Colonic mucosa (tissue), 4 donors: Measurements from ENCODE around the gene NR2C2AP. TPM values are rescaled to one million over a fixed set of nuclear protein-coding genes. Genes with fewer than 3 reads are reported as not detected.

Experiments used
- DNase-seq: peaks from one replicate; pipeline ENCODE4 v3.0.0-alpha.2; 2020
- H3K27ac ChIP-seq: fragments of 200-600 bp; one replicate; pipeline ENCODE4 v1.8.0; 2021
- H3K27me3 ChIP-seq: fragments of 200-600 bp; one replicate; pipeline ENCODE4 v1.8.0; 2021
- H3K36me3 ChIP-seq: fragments of 200-600 bp; one replicate; pipeline ENCODE4 v1.8.0; 2021
- H3K4me1 ChIP-seq: fragments of 200-600 bp; one replicate; pipeline ENCODE4 v1.8.0; 2021; ENCODE audit warnings: mild to moderate bottlenecking
- H3K4me3 ChIP-seq: fragments of 200-600 bp; one replicate; pipeline ENCODE4 v1.8.0; 2021
- H3K9ac ChIP-seq, 2 donors: one replicate each; pipeline ENCODE4 v1.7.0; 2013; ENCODE audit warnings: control low read depth in 2 of 2, low read depth in 2 of 2, low read length in 2 of 2
- H3K9me3 ChIP-seq: fragments of 200-600 bp; one replicate; pipeline ENCODE4 v1.8.0; 2021
- CTCF ChIP-seq: fragments of 200-600 bp; IDR thresholded peaks from one replicate; pipeline ENCODE4 v1.8.0; 2022; ENCODE audit warnings: antibody characterized with exemption, mild to moderate bottlenecking
- intact Hi-C: fragments of 100-400 bp; cut with DNase I; formaldehyde crosslinking; loops from one replicate; pipeline ENCODE4 v1.14.1; 2022
- total RNA-seq, 2 donors: library from RNA; stranded (reverse); fragmentation: NEBNext Ultra II Directional in 1 of 2; extraction: Animal tissue kit (Norgen Biotek cat#: 25700) in 1 of 2; gene quantifications; one replicate each; pipeline ENCODE4 v1.2.1, GENCODE V29; 2021
- donor health status: healthy.
- donor health status: DM: no; HTN: no; CAD: no.
- donor health status: DM: no; HTN: no; CAD: no.

The NR2C2AP gene
- total RNA-seq, 2 donors from 2014 or later = 8.1 to 29.5 TPM

DNA sequence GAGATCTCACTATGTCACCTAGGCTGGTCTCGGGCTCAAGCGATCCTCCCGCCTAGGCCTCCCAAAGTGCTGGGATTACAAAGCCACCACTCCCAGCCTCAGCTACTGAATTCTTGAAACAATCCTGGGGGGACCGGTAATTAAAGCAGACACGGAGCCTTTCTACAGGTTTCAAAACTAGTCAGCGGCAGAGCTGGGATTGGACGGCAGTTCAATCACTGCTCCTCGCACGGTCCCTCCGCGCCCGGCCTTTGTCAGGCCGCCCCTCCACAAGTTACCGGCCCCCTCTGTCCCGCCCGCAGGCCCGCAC lies 11.5 kb downstream of the NR2C2AP start:
- intact Hi-C loops = no loop called here
- no peaks in the 10 kb centered on the region for H3K9me3 ChIP-seq
- H3K9ac ChIP-seq = peak overlapping the region; percentile 97
- peaks cover 18% of the 10 kb centered on the region for H3K4me1 ChIP-seq
- no peak for DNase-seq
- H3K4me3 ChIP-seq = peak overlapping the region; percentile 97
- TF ChIP-seq CTCF = no peak
- no peaks in the 10 kb centered on the region for H3K27me3 ChIP-seq
- H3K27ac ChIP-seq = peak overlapping the region; percentile 100
- H3K36me3 ChIP-seq = no peaks in the 10 kb centered on the region

DNA sequence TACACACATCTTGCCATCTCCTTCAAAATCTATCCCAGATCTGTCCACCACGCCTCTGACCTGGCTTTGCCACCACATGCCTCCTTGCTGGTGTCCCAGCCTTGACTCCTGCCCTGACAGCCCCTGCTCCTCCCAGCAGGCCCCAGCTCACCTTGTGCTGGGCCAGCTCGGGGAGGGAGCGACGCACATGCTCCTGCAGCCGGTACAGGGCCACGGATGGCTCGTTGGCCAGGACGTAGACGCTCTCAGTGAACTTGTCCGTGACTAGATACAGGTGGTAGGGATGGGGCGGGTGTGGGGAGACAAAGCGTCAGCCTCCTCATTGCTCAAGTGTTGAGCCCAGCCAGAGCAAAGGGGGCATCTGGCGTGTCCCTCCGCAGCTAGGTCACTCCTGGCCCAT lies 16.5 kb downstream of the NR2C2AP start:
- peaks cover 11% of the 10 kb centered on the region for H3K4me1 ChIP-seq
- no peak overlapping the region for H3K9ac ChIP-seq
- H3K9me3 ChIP-seq = no peaks in the 10 kb centered on the region
- DNase-seq = no peak
- no peak for TF ChIP-seq CTCF
- H3K27me3 ChIP-seq = no peaks in the 10 kb centered on the region
- intact Hi-C loops = no loop called here
- H3K27ac ChIP-seq = no peak overlapping the region
- H3K4me3 ChIP-seq = no peak overlapping the region
- H3K36me3 ChIP-seq = peaks cover 4% of the 10 kb centered on the region

DNA sequence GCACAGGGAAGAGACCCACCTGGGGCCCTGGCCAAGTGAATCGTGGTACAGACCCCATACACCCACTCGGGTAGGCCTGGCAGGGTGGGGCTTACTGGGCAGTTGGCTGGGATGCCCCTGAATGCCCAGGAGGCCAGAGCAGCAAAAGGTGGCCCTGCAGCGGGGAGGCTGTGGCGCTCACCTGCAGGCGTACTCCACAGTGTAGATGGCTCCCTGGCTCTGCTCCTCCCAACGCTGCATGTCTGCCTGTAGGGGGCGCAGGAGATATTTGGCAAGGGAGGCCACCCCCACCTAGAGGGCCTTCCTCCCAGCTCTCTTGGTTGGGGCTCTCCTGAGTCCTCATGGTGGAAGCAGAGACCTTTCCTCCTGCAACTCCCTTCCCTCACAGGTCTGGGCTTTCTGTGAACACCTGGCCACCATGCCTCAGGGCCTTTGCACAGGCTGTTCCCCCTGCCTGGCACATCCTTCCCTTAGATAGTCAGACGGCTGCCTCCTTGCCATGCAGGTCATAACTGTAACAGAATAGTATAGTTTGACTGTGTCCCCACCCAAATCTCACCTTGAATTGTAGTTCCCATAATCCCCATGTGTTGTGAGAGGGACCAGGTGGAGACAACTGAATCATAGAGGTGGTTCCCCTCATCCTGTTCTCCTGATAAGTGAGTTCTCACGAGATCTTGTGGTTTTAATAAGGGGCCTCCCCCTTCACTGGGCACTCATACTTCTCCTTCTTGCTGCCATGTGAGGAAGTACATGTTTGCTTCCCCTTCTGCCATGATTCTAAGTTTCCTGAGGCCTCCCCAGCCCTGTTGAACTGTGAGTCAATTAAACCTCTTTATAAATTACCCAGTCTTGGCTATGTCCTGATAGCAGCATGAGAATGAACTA lies 17.1 kb downstream of the NR2C2AP start:
- no peak overlapping the region for H3K27ac ChIP-seq
- no peaks in the 10 kb centered on the region for H3K27me3 ChIP-seq
- H3K4me1 ChIP-seq = peaks cover 10% of the 10 kb centered on the region
- intact Hi-C loops = no loop called here
- DNase-seq = peak; percentile 57
- TF ChIP-seq CTCF = peak; percentile 56
- no peaks in the 10 kb centered on the region for H3K9me3 ChIP-seq
- no peak overlapping the region for H3K9ac ChIP-seq
- H3K4me3 ChIP-seq = no peak overlapping the region
- peaks cover 4% of the 10 kb centered on the region for H3K36me3 ChIP-seq

DNA sequence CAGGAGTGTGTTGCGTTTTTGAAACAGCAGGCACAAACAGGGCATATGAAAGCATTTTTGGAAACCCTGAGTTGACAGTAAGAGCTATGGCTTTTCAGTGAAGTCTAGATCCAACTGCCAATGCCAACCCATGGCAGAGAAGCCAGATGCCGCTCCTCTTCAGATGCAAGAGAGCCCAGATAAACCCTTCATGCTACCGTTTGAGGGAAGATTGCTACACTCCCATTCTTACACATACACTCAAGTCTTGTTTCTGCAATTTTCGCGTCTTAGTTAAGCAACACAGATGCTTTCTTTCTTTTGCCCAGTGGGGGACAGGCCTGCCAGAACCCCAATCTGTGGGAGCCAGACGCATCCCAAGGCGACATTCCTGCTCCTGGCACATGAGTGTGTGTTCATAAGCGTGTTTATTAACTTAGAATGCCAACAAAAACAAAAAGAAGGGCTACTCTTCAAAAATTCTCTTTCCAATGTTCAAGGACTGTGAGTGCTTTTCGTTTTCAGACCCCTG lies 21.7 kb downstream of the NR2C2AP start:
- no peak for TF ChIP-seq CTCF
- H3K4me1 ChIP-seq = no peaks in the 10 kb centered on the region
- H3K27ac ChIP-seq = no peak overlapping the region
- H3K36me3 ChIP-seq = peaks cover 4% of the 10 kb centered on the region
- H3K9me3 ChIP-seq = no peaks in the 10 kb centered on the region
- no peak for DNase-seq
- H3K9ac ChIP-seq = no peak overlapping the region
- no peaks in the 10 kb centered on the region for H3K27me3 ChIP-seq
- intact Hi-C loops = no loop called here
- H3K4me3 ChIP-seq = no peak overlapping the region

DNA sequence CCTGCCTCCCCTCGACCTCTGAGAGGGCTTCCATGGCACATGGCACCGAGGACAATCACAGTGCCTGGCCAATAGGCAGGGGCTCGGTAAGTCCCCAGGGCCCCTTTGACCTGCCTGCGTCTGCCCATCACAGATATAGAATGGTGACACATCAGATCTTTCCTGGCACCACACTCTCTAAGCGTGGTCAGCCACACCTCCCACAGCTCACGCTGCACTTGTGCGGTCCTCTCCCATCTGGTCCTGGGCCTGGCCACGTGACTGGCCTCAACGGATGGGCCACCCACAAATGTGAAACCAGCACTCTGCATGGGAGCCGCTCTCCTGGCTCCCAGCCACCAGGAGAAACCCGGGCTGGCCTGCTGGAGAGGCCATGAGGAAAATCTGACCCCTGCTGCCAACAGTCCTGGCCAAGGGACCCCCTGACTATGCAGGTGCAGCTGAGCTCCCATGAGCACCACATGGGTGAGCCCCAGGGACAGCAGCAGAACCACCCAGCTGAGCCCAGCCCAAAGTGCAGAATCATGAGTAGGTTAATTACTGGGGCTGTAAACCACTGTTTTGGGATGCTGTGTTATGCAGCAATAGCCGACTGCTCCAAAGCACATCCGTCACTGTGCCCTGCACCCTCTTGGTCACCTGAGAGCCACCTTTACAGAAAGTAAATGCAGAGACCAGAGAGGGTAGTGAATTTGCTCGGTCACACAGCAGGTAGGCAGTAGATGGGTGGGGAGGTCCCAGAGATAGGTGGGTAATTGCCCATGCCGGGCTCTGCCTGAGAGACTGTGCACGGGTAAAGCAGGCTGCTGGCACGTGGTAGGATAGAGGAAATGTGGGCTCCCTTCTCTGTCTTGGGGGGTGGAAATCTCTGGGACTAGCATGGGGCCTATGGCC lies 23.4 kb downstream of the NR2C2AP start:
- Histone ChIP-seq H3K27ac (no peak overlapping the region), H3K4me3 (no peak overlapping the region), H3K9ac (no peak overlapping the region), H3K4me1 (no peaks in the 10 kb centered on the region), H3K36me3 (peaks cover 4% of the 10 kb centered on the region), H3K27me3 (no peaks in the 10 kb centered on the region), H3K9me3 (no peaks in the 10 kb centered on the region)
- TF ChIP-seq CTCF = no peak
- DNase-seq = no peak
- intact Hi-C loops = no loop called here
